ENCODE results near the gene GNG2. TPM values are rescaled to one million over a fixed set of nuclear protein-coding genes. Genes with fewer than 3 reads are reported as not detected.

The GNG2 gene
- total RNA-seq, 4 donors from 2014 or later: 7.5 to 32.8 (median 14.2) TPM

DNA sequence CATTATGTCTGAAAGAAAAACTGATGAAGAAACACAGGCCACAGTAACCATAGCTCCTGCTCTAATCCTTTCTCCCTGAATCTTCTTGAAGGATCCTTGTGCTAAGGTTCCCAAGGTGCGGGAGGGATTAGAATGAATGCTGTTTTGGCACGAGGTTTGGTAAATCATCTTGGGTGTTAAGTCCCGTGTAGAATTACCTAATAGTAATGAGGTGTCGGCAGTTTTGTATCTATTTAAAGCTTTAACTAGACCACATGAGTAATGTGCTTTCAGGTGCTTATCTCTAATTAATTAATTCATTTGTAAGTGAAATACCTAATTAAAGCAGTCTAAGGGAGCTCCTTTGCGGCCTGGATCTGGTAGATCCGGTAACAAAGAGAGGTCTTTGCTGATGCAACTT is 53.9 kb downstream of the GNG2 start:
- H3K4me1 ChIP-seq: peaks cover 0 to 10% (median 0%) of the 10 kb centered on the region in 4 donors
- H3K27ac ChIP-seq: no peak overlapping the region
- in situ Hi-C loops (cut with MboI; ENCODE audit: low pct_ligation_motif_present in 1 of 4, low pct_unique_long_range_greater_than_20kb in 1 of 4, low sequenced_read_pairs in 3 of 4) (no loop called here), intact Hi-C loops (cut with DNase I; ENCODE audit: low total_unique reads) (no loop called here)
- TF ChIP-seq POLR2AphosphoS5 (IDR thresholded peaks at IDR 0.05): no peak
- TF ChIP-seq, protein P1, sequence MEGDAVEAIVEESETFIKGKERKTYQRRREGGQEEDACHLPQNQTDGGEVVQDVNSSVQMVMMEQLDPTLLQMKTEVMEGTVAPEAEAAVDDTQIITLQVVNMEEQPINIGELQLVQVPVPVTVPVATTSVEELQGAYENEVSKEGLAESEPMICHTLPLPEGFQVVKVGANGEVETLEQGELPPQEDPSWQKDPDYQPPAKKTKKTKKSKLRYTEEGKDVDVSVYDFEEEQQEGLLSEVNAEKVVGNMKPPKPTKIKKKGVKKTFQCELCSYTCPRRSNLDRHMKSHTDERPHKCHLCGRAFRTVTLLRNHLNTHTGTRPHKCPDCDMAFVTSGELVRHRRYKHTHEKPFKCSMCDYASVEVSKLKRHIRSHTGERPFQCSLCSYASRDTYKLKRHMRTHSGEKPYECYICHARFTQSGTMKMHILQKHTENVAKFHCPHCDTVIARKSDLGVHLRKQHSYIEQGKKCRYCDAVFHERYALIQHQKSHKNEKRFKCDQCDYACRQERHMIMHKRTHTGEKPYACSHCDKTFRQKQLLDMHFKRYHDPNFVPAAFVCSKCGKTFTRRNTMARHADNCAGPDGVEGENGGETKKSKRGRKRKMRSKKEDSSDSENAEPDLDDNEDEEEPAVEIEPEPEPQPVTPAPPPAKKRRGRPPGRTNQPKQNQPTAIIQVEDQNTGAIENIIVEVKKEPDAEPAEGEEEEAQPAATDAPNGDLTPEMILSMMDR (IDR thresholded peaks at IDR 0.05): no peak
- TF ChIP-seq EP300 (IDR thresholded peaks at IDR 0.05; ENCODE audit: low read depth): no peak
- no peak for TF ChIP-seq POLR2A (IDR thresholded peaks at IDR 0.05)
- no peaks in the 10 kb centered on the region for H3K9me3 ChIP-seq
- no peak overlapping the region for H3K4me3 ChIP-seq
- WGBS, 2 donors (ENCODE audit: low coverage in 1 of 2): 58 to 76% methylated on average over 3 to 6 of the region's 6 CpGs
- no peak for DNase-seq
- no peaks in the 10 kb centered on the region for H3K36me3 ChIP-seq
- no peaks in the 10 kb centered on the region for H3K27me3 ChIP-seq

DNA sequence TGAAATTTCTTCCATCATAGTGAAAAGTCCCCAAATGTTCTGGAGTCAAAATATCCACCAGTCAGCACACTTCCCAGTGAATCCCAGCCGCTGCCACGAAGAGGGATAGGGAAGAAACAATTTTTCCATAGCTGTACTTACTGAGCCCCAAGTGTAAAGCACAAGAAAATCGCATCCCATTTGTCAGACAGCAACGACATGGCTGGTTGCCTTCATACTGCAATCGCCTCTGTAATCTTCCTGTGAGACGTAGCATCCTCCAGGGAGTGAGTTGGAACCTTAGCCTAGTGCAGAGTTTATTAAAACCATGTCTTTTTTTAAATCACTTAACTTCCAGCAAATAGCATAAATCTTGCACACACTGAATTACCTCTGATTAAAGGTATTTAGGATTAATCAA is 56.8 kb downstream of the GNG2 start:
- WGBS, 2 donors (ENCODE audit: low coverage in 1 of 2): 89 to 92% methylated on average over 5 to 6 of the region's 6 CpGs
- H3K9me3 ChIP-seq: no peaks in the 10 kb centered on the region
- H3K4me3 ChIP-seq: no peak overlapping the region
- TF ChIP-seq POLR2A (IDR thresholded peaks at IDR 0.05) (no peak), EP300 (IDR thresholded peaks at IDR 0.05; ENCODE audit: low read depth) (no peak), POLR2AphosphoS5 (IDR thresholded peaks at IDR 0.05) (no peak)
- TF ChIP-seq, protein P1 (IDR thresholded peaks at IDR 0.05): no peak
- H3K36me3 ChIP-seq: no peaks in the 10 kb centered on the region
- in situ Hi-C loops (cut with MboI; ENCODE audit: low pct_ligation_motif_present in 1 of 4, low pct_unique_long_range_greater_than_20kb in 1 of 4, low sequenced_read_pairs in 3 of 4): no loop called here
- DNase-seq: no peak
- H3K27ac ChIP-seq: no peak overlapping the region
- peaks cover 0 to 10% (median 0%) of the 10 kb centered on the region in 4 donors for H3K4me1 ChIP-seq
- no peaks in the 10 kb centered on the region for H3K27me3 ChIP-seq
- intact Hi-C loops (cut with DNase I; ENCODE audit: low total_unique reads): no loop called here

DNA sequence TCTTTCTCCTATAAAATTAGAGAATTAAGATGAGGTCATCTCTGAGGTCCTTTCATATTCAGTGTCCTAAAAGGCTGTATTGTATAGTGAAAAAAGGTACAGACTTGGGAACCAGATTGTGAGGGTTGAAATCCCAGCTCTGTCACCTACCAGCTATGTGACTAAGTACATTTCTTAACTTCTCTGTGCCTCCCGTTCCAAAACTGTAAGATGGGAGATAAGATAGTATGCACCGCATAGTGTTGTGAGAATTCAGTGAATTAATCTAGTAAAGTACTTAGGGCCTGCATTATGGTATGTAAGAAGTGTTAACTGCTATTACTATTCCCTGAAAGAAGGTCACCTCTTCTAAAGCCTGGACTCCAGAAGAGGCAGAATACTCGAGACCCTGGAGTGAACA is 60.6 kb downstream of the GNG2 start:
- Histone ChIP-seq H3K27ac (no peak overlapping the region), H3K9me3 (no peaks in the 10 kb centered on the region), H3K36me3 (no peaks in the 10 kb centered on the region), H3K4me1 (no peaks in the 10 kb centered on the region), H3K4me3 (no peak overlapping the region), H3K27me3 (no peaks in the 10 kb centered on the region)
- no peak for DNase-seq
- TF ChIP-seq POLR2A (IDR thresholded peaks at IDR 0.05) (no peak), POLR2AphosphoS5 (IDR thresholded peaks at IDR 0.05) (no peak)
- intact Hi-C loops (cut with DNase I; ENCODE audit: low total_unique reads): no loop called here
- 69 to 82% methylated on average over 3 of the region's 3 CpGs for WGBS, 2 donors (ENCODE audit: low coverage in 1 of 2)
- in situ Hi-C loops (cut with MboI; ENCODE audit: low pct_ligation_motif_present in 1 of 4, low pct_unique_long_range_greater_than_20kb in 1 of 4, low sequenced_read_pairs in 3 of 4): no loop called here

DNA sequence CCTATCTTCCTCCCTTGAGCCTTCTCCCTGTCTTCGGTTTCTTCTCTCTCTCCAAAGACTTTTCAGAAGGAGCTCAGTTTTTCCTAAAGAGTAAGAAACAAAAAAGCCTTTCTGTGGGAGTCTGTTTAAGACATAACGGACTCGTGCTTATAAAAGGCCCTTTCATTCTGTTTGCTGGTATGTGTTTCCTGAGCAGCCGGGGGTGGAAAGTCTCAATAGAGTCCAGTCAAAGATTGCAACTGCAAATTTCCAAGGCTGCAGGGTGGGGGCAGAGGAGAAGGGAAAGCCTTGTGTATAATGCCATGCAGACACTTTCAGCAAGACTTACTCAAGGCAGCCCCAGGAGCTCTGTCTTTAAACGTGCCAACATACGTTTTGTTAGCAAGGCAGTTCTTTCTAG is 62.2 kb downstream of the GNG2 start:
- intact Hi-C loops (cut with DNase I; ENCODE audit: low total_unique reads): no loop called here
- no peak for DNase-seq
- no peaks in the 10 kb centered on the region for H3K36me3 ChIP-seq
- H3K27ac ChIP-seq: peak overlapping the region in 2 of 4 donors; percentile 3 to 43
- in situ Hi-C loops (cut with MboI; ENCODE audit: low pct_ligation_motif_present in 1 of 4, low pct_unique_long_range_greater_than_20kb in 1 of 4, low sequenced_read_pairs in 3 of 4): no loop called here
- WGBS, 2 donors (ENCODE audit: low coverage in 1 of 2): 74 to 77% methylated on average over 3 to 6 of the region's 6 CpGs
- no peaks in the 10 kb centered on the region for H3K4me1 ChIP-seq
- H3K27me3 ChIP-seq: no peaks in the 10 kb centered on the region
- TF ChIP-seq POLR2AphosphoS5 (IDR thresholded peaks at IDR 0.05) (no peak), EP300 (IDR thresholded peaks at IDR 0.05; ENCODE audit: low read depth) (no peak), POLR2A (IDR thresholded peaks at IDR 0.05) (no peak)
- TF ChIP-seq, protein P1 (IDR thresholded peaks at IDR 0.05): no peak
- no peaks in the 10 kb centered on the region for H3K9me3 ChIP-seq
- H3K4me3 ChIP-seq: no peak overlapping the region

DNA sequence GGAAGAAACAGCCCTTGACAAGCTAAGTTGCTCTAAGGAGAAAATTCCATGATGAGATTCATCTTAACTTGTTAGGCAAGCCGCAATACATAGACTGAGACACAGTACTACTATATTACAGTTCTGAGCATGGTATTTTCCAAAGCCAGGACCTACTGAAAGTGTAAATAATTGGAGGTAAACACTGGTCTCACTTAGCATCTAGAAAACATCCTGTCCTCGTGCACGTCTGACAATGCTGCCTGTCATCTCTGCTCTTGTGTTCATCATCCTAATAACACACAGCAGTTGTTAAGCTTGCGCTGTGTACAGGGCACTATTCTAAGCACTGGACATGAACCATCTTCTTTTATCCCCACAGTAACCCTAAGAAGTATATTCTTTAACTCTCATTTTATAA is 64.2 kb downstream of the GNG2 start:
- Histone ChIP-seq H3K36me3 (no peaks in the 10 kb centered on the region), H3K4me1 (peaks cover 0 to 6% (median 0%) of the 10 kb centered on the region in 4 donors), H3K27me3 (no peaks in the 10 kb centered on the region), H3K4me3 (no peak overlapping the region), H3K9me3 (no peaks in the 10 kb centered on the region), H3K27ac (no peak overlapping the region)
- TF ChIP-seq, protein P1 (IDR thresholded peaks at IDR 0.05): no peak
- no peak for TF ChIP-seq EP300 (IDR thresholded peaks at IDR 0.05; ENCODE audit: low read depth)
- no peak for TF ChIP-seq POLR2AphosphoS5 (IDR thresholded peaks at IDR 0.05)
- no peak for TF ChIP-seq POLR2A (IDR thresholded peaks at IDR 0.05)
- in situ Hi-C loops (cut with MboI; ENCODE audit: low pct_ligation_motif_present in 1 of 4, low pct_unique_long_range_greater_than_20kb in 1 of 4, low sequenced_read_pairs in 3 of 4): no loop called here
- WGBS, 2 donors (ENCODE audit: low coverage in 1 of 2): 91 to 92% methylated on average over 2 to 4 of the region's 4 CpGs
- intact Hi-C loops (cut with DNase I; ENCODE audit: low total_unique reads): no loop called here
- no peak for DNase-seq

Measured in transverse colon (tissue), 4 donors.